H1 (cell line): Measurements from ENCODE around the gene CRY1. TPM values are rescaled to one million over a fixed set of nuclear protein-coding genes. Genes with fewer than 3 reads are reported as not detected.

Experiments used
- EGR1 ChIP-seq: IDR thresholded peaks from 2 replicates; pipeline ENCODE4 v1.6.1; 2011; ENCODE audit warnings: low read depth, low read length, borderline replicate concordance
- NRF1 ChIP-seq: IDR thresholded peaks from 2 replicates; pipeline ENCODE4 v1.6.1; 2011; ENCODE audit warnings: mild to moderate bottlenecking, low read depth, low read length, improper control_type of control experiment
- POLR2AphosphoS5 ChIP-seq: IDR thresholded peaks from 2 replicates; pipeline ENCODE4 v1.6.1; 2011; ENCODE audit warnings: low read depth, low read length
- polyA plus RNA-seq, 7 experiments: library from polyadenylated mRNA; depleted of rRNA in 3 of 7; stranded (reverse) in 5 of 7; unstranded in 2 of 7; fragments of >200 nt in 5 of 7; fragments of 200-250 nt in 2 of 7; gene quantifications; 1 replicate in 5 of 7; 2 replicates in 1 of 7; 4 replicates in 1 of 7; pipeline versions ENCODE4 v1.2.1 to v1.2.3, GENCODE V29; 2011 to 2013; ENCODE audit warnings: missing spikeins in 2 of 7, mixed read lengths in 2 of 7
- total RNA-seq: library from RNA; stranded (reverse); fragmentation: NEBNext Ultra II Directional; extraction: Animal tissue kit (Norgen Biotek cat#: 25700); gene quantifications from 2 replicates; pipeline ENCODE4 v1.2.1, GENCODE V29; 2021
- TF ChIP-seq, protein P1 (sequence below): IDR thresholded peaks from 2 replicates; pipeline ENCODE4 v1.6.1; 2012; ENCODE audit warnings: inconsistent platforms
- TF ChIP-seq, protein P2 (sequence below): fragments of 300-600 bp; sonication (generic); IDR thresholded peaks from 2 replicates; pipeline ENCODE4 v1.7.1; 2012; ENCODE audit warnings: low read length, moderate library complexity, mild to moderate bottlenecking, inconsistent platforms; ENCODE audit not compliant: insufficient replicate concordance
- TF ChIP-seq, protein P3 (sequence below): IDR thresholded peaks from 2 replicates; pipeline ENCODE4 v1.6.1; 2011; ENCODE audit warnings: low read depth, mild to moderate bottlenecking, low read length; ENCODE audit not compliant: insufficient read depth

The CRY1 gene
- total and polyA plus RNA-seq, 2 of the 8 experiments (the other 6 are each of a cell fraction or from before 2014, with no cell fraction given): 13.6 to 25.1 TPM

DNA sequence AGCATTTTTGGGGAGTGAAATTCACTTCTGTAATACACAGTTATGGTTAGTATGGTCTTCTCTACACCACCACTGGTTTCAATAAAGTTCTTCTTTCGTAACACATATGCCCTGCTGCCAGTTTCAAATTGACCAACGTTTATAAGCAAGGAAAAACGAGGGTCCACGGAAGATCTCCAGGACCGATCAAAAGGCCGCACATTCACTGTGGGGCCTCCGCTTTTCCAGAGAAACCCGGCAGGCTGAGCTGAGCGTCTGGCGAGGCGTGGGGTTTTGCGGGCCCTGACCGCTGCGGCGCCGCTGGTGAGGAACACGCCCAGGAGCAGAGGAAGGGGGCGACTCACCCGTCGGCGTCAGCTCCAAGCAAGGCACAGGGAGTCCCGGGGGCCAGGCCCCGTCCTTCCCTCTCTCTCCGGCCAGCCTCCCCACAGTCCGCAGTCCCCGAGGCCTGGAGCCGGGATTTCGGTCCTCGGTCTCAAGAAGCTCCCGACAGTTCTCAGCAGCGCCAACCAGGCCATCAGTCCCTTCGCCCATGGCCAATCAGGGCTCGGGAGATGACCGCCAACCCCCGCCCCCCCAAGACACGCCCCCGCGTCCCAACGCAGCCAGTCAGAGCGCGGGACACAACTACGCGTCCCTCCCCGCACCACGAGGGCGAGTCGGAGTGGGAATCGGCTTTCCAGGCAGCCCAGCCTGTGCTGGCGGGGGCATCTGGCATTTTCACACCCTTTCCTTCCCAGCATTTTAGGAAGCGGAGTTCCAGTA is 106.5 kb downstream of the CRY1 start, which contains the start of gene MTERF2 (continued):
- TF ChIP-seq, protein P1, sequence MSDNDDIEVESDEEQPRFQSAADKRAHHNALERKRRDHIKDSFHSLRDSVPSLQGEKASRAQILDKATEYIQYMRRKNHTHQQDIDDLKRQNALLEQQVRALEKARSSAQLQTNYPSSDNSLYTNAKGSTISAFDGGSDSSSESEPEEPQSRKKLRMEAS: peak; percentile 99
- TF ChIP-seq, protein P2, sequence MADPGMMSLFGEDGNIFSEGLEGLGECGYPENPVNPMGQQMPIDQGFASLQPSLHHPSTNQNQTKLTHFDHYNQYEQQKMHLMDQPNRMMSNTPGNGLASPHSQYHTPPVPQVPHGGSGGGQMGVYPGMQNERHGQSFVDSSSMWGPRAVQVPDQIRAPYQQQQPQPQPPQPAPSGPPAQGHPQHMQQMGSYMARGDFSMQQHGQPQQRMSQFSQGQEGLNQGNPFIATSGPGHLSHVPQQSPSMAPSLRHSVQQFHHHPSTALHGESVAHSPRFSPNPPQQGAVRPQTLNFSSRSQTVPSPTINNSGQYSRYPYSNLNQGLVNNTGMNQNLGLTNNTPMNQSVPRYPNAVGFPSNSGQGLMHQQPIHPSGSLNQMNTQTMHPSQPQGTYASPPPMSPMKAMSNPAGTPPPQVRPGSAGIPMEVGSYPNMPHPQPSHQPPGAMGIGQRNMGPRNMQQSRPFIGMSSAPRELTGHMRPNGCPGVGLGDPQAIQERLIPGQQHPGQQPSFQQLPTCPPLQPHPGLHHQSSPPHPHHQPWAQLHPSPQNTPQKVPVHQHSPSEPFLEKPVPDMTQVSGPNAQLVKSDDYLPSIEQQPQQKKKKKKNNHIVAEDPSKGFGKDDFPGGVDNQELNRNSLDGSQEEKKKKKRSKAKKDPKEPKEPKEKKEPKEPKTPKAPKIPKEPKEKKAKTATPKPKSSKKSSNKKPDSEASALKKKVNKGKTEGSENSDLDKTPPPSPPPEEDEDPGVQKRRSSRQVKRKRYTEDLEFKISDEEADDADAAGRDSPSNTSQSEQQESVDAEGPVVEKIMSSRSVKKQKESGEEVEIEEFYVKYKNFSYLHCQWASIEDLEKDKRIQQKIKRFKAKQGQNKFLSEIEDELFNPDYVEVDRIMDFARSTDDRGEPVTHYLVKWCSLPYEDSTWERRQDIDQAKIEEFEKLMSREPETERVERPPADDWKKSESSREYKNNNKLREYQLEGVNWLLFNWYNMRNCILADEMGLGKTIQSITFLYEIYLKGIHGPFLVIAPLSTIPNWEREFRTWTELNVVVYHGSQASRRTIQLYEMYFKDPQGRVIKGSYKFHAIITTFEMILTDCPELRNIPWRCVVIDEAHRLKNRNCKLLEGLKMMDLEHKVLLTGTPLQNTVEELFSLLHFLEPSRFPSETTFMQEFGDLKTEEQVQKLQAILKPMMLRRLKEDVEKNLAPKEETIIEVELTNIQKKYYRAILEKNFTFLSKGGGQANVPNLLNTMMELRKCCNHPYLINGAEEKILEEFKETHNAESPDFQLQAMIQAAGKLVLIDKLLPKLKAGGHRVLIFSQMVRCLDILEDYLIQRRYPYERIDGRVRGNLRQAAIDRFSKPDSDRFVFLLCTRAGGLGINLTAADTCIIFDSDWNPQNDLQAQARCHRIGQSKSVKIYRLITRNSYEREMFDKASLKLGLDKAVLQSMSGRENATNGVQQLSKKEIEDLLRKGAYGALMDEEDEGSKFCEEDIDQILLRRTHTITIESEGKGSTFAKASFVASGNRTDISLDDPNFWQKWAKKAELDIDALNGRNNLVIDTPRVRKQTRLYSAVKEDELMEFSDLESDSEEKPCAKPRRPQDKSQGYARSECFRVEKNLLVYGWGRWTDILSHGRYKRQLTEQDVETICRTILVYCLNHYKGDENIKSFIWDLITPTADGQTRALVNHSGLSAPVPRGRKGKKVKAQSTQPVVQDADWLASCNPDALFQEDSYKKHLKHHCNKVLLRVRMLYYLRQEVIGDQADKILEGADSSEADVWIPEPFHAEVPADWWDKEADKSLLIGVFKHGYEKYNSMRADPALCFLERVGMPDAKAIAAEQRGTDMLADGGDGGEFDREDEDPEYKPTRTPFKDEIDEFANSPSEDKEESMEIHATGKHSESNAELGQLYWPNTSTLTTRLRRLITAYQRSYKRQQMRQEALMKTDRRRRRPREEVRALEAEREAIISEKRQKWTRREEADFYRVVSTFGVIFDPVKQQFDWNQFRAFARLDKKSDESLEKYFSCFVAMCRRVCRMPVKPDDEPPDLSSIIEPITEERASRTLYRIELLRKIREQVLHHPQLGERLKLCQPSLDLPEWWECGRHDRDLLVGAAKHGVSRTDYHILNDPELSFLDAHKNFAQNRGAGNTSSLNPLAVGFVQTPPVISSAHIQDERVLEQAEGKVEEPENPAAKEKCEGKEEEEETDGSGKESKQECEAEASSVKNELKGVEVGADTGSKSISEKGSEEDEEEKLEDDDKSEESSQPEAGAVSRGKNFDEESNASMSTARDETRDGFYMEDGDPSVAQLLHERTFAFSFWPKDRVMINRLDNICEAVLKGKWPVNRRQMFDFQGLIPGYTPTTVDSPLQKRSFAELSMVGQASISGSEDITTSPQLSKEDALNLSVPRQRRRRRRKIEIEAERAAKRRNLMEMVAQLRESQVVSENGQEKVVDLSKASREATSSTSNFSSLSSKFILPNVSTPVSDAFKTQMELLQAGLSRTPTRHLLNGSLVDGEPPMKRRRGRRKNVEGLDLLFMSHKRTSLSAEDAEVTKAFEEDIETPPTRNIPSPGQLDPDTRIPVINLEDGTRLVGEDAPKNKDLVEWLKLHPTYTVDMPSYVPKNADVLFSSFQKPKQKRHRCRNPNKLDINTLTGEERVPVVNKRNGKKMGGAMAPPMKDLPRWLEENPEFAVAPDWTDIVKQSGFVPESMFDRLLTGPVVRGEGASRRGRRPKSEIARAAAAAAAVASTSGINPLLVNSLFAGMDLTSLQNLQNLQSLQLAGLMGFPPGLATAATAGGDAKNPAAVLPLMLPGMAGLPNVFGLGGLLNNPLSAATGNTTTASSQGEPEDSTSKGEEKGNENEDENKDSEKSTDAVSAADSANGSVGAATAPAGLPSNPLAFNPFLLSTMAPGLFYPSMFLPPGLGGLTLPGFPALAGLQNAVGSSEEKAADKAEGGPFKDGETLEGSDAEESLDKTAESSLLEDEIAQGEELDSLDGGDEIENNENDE: no peak
- TF ChIP-seq, protein P3, sequence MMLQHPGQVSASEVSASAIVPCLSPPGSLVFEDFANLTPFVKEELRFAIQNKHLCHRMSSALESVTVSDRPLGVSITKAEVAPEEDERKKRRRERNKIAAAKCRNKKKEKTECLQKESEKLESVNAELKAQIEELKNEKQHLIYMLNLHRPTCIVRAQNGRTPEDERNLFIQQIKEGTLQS: no peak
- TF ChIP-seq NRF1 (no peak), EGR1 (peak; percentile 71; the same call in 1 of the 2 replicates), POLR2AphosphoS5 (peak; percentile 65)
